IPS-18c (cell line): ENCODE data around the gene U2AF1L4.
"Not testable (repeated sequence)": the region's sequence is repeated elsewhere in the genome, so short reads cannot be mapped to it uniquely, and the experiment has no call there.

Experiments used
- H3K4me3 ChIP-seq: 2 replicates; pipeline ENCODE4 v1.7.0; 2013; ENCODE audit warnings: low read depth, mild to moderate bottlenecking, low read length, moderate library complexity; ENCODE audit not compliant: insufficient read depth
- H3K9me3 ChIP-seq: one replicate; pipeline ENCODE4 v1.6.1; 2013; ENCODE audit warnings: mild to moderate bottlenecking, low read length, moderate library complexity; ENCODE audit not compliant: control insufficient read depth, insufficient read depth

The U2AF1L4 gene

DNA sequence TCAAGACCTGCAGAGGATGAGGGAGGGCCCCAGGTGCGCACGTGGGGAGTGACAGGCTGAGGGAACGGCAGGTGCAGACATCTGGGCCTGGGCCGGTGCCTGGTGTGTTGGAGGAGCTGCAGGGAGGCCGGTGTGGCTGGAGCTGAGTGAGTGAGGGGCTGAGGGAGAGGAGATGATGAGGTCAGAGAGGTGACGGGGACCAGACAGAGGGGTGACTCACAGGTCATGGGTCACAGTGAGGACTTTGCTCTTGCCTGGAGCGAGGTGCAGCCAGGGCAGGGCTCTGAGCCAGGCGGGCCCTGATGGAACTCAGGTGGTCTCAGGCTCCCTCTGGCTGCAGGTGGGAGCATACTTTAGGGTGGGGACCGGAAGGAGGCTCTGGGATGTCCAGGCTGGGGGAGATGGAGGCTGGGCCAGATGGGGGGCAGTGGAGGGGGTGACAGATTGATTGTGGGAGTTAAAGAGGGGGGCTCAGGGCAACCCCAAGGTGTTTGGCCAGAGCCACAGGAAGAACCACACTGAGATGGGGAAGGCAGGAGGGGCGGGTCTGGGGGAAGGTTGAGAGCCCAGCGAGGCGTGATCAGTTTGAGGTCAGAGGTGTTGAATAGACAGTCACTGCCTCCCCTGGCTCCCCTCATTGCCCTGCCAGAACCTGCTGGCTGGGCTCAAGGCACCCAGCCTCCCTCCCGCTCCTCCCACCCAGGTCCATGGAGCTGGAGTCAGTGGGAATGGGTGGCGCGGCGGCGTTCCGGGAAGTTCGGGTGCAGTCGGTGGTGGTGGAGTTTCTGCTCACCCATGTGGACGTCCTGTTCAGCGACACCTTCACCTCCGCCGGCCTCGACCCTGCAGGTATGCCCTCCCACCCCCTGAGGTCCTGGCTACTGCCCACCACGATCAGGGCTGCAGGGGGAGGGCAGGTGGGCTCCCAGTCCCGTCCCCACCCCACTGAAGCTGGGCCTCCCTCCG lies 38.5 kb upstream of the U2AF1L4 start:
- peak overlapping the region; percentile 53 for H3K4me3 ChIP-seq
- no peaks in the 10 kb centered on the region for H3K9me3 ChIP-seq

DNA sequence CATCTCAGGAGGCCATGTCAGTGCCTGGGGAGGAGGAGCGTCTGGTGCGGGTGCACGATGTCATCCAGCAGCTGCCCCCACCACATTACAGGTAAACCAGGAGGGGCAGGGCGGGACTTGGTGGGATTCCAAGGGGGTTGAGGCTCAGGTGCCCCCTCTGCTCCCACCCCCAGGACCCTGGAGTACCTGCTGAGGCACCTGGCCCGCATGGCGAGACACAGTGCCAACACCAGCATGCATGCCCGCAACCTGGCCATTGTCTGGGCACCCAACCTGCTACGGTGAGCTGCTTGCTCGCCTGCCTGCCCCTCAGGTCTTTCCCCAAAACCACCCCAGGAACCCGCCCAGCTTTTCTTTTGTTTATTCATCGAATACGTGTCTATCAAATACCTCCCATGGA lies 37.4 kb upstream of the U2AF1L4 start:
- H3K4me3 ChIP-seq = no peak overlapping the region
- H3K9me3 ChIP-seq = no peaks in the 10 kb centered on the region

DNA sequence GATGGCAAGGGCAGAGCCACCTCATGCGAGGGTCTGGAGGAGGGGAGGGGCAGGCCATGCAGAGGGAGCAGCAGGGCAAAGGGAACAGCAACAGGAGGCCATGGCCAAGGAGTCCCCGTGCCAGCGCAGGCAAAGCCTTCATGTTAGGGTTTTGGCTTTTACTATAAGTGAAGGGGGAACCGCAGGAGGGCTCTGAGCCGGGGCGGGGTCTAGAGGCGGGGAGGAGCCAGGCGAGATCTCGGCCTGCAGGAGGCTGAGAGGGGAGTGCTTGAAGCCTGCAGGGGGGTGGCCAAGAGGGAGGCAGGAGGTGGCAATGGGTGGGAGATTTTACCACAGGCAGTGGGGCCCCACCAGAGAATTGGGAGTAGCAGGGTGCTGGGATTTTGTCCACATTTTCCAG lies 36.4 kb upstream of the U2AF1L4 start:
- H3K9me3 ChIP-seq = no peaks in the 10 kb centered on the region
- H3K4me3 ChIP-seq = no peak overlapping the region

- no peaks in the 10 kb centered on the region for H3K9me3 ChIP-seq
- H3K4me3 ChIP-seq = no peak overlapping the region
These were observed 35.5 kb upstream of the U2AF1L4 start for GRCh38 chr19:35780717-35781116.

DNA sequence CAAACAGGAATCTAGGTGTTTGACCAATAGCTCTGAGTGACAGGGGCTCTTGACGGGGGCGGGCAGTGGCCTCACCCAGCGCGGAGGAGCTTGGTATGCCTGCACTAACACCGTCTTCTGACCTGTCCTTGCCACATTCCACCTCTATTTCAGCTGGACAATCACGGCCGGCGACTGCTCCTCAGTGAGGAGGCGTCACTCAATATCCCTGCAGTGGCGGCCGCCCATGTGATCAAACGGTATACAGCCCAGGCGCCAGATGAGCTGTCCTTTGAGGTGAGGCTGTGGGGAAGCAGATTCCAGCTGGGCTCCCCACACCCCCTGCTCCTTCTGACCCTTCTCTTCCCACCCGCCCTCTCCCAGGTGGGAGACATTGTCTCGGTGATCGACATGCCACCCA lies 34.8 kb upstream of the U2AF1L4 start:
- H3K9me3 ChIP-seq = no peaks in the 10 kb centered on the region
- H3K4me3 ChIP-seq = no peak overlapping the region

GRCh38 chr19:35779033-35779432 lies 33.8 kb upstream of the U2AF1L4 start:
- Histone ChIP-seq H3K4me3 (no peak overlapping the region), H3K9me3 (no peaks in the 10 kb centered on the region)

DNA sequence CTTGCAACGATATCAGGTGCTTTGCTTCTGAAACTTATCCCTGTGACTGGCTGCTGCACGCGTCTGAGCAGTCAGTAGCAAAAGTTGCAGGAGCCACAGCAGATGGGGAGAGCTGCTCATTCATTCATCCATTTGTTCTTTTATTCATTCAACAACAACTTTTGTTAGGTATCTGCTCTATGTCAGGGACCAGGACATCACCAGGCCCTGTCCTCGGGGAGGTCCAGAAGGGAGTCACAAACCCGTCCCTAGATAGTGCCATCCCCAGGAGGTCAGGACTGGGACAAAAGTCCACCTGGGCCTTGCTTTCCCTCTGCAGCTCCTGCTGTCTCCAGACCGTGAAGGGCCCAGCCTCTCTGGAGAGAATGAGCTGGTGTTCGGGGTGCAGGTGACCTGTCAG lies 32.7 kb upstream of the U2AF1L4 start:
- Histone ChIP-seq H3K4me3 (no peak overlapping the region), H3K9me3 (no peaks in the 10 kb centered on the region)

- Histone ChIP-seq H3K4me3 (peak overlapping the region; percentile 28; the same call in 1 of the 2 replicates), H3K9me3 (no peaks in the 10 kb centered on the region)
These were observed 32.0 kb upstream of the U2AF1L4 start for GRCh38 chr19:35777086-35777841.

GRCh38 chr19:35776102-35776788 lies 31.0 kb upstream of the U2AF1L4 start:
- Histone ChIP-seq H3K9me3 (no peaks in the 10 kb centered on the region), H3K4me3 (peak overlapping the region; percentile 66)

- Histone ChIP-seq H3K9me3 (no peaks in the 10 kb centered on the region), H3K4me3 (peak within 1 kb of the TSS; percentile 66)
These were observed 30.3 kb upstream of the U2AF1L4 start, which contains the start of gene ARHGAP33 for GRCh38 chr19:35775298-35776101. Gene ARHGAP33 (plus strand): TSS chr19:35775564. CDS start chr19:35775659, 95 bp downstream.

GRCh38 chr19:35775046-35775297 lies 29.8 kb upstream of the U2AF1L4 start:
- no peaks in the 10 kb centered on the region for H3K9me3 ChIP-seq
- H3K4me3 ChIP-seq = peak overlapping the region; percentile 66; the same call in 1 of the 2 replicates

DNA sequence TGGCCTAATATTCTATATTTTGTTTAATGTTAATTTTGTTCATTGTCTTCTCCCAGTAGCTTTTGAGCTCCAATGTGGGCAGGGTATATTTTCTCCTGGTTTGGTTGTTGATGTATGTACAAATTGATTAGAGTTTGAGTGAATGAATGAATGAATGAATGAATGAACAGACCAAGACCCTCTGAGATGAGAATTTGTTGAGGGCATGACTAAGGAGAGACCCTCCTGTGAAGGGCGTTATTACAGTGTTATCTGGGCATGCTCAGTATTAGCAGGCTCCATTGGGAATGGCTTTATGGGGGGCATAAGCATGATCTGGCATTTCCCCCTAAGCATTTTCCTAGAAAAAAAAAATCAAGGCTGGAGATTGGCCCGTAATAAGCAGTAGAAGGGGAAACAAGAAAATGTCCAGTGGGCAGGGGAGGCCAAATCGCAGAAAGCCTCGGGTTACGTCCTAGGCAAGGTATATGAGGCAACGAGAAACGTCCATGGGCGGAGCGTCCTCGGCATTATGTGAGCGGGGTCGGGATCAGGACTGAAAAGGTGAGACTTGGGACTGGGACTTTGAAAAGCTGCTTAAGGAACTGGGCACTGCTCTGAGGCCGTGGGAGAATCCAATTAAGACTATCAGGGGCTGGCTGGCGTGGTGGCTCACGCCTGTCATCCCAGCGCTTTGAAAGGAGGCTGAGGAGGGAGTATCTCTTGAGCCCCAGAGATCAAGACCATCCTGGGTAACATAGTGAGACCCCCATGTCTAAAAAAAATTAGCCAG lies 29.2 kb upstream of the U2AF1L4 start:
- H3K4me3 ChIP-seq = no peak overlapping the region; the same call in 1 of the 2 replicates
- H3K9me3 ChIP-seq = no peaks in the 10 kb centered on the region

DNA sequence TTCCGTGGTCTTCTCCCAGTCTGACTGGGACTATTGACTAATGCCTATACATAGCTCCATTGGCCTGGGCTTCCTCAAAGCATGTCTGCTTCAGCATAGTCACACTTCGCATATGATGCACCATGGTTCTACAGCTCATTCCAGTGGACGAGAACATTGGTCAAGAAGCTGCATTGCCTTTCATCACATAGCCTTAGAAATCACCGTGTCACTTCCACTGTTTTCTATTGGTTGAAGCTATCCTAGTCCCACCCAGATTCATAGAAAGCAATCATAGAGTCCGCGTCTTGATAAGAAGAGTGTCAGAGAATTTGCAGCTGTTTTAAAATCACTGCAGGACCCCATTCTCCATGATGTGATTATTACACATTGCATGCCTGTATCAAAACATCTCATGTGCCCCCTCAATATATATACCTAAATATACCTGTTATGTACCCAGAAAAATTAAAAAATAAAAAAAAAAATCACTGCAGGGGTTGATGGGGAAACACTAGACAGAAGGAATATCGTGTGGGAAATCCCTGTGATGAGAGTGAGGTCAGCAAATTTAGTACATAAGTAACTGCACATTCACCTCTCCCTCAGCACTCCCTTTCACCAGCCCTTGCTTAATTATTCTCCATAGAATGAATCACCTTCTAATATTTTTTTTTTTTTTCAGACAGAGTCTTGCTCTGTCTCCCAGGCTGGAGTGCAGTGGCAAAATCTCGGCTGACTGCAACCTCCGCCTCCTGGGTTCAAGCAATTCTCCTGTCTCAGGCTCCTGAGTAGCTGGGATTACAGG lies 28.0 kb upstream of the U2AF1L4 start:
- Histone ChIP-seq H3K9me3 (no peaks in the 10 kb centered on the region), H3K4me3 (no peak overlapping the region)

GRCh38 chr19:35772362-35772761 lies 27.1 kb upstream of the U2AF1L4 start:
- not testable (repeated sequence) for H3K4me3 ChIP-seq, H3K9me3 ChIP-seq

DNA sequence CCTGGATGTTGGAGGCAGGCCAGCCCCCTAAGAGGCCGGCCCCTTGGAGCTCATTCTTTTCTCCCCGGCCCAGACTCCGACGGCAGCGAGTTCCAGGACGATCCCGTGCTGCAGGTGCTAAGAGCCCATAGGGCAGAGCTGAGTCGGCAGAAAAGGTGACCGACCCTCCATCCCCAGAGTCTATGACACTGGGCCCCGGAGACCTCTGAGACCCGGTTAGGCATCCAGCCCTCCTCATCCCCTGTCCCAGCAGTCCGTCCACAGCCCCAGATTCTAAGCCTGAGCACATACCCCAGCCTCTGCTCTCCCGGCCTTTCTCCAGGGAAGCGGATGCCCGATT lies 22.8 kb upstream of the U2AF1L4 start:
- no peaks in the 10 kb centered on the region for H3K9me3 ChIP-seq
- no peak overlapping the region for H3K4me3 ChIP-seq
